IPS DF 19.7 (cell line): ENCODE measurements around the gene TTYH1.
A peak's percentile ranks its signal among the peaks of the same experiment; 100 is the strongest.
"Not testable (repeated sequence)": the region's sequence is repeated elsewhere in the genome, so short reads cannot be mapped to it uniquely, and the experiment has no call there.

ENCODE experiments used
- DNase-seq: peaks from one replicate; pipeline ENCODE4 v3.0.0-alpha.2; 2013; ENCODE audit warnings: low read depth, low spot score

The TTYH1 gene

GRCh38 chr19:54459282-54460229, 44.3 kb downstream of the TTYH1 start:
- no peak for DNase-seq

GRCh38 chr19:54460230-54461005, 45.2 kb downstream of the TTYH1 start:
- no peak for DNase-seq

GRCh38 chr19:54461210-54461609, 45.9 kb downstream of the TTYH1 start:
- DNase-seq, result no peak

- no peak for DNase-seq
Measured at GRCh38 chr19:54461613-54462012, 46.3 kb downstream of the TTYH1 start.

GRCh38 chr19:54462047-54462654, 46.9 kb downstream of the TTYH1 start:
- DNase-seq, result no peak

- DNase-seq, result no peak
Measured at GRCh38 chr19:54462655-54463530, 47.6 kb downstream of the TTYH1 start.

- DNase-seq, result peak; percentile 92
Measured at GRCh38 chr19:54463531-54464043, 48.3 kb downstream of the TTYH1 start, which contains the start of gene LENG9. Gene LENG9, minus strand, starts transcription at chr19:54463778. Its CDS starts 252 bp downstream, at chr19:54463526.

DNA sequence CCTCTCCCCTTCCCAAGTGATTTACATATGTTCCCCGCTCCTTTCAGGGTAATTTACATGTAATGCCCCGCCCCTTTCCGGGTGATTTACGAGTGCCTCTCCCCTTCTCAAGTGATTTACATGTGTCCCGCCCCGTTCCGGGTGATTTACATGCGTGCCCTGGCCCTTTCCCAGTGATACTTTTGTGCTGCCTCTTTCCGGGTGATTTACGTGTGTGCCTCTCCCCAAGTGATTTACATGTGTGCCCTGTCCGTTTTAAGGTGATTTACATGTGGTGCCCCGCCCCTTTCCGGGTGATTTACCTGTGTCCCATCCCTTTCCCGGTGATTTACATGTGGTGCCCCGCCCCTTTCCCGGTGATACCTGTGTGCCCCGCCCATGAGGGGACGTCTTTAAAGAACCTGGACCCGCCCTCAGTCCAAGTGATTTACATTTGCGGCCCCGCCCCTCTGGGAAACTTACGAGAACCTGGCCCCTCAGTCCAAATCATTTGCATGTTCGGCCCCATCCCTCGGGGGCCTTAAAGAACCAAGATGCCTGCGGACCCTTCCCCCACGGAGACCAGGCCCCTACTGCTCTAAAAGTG, 48.9 kb downstream of the TTYH1 start:
- peak; percentile 96 for DNase-seq

DNA sequence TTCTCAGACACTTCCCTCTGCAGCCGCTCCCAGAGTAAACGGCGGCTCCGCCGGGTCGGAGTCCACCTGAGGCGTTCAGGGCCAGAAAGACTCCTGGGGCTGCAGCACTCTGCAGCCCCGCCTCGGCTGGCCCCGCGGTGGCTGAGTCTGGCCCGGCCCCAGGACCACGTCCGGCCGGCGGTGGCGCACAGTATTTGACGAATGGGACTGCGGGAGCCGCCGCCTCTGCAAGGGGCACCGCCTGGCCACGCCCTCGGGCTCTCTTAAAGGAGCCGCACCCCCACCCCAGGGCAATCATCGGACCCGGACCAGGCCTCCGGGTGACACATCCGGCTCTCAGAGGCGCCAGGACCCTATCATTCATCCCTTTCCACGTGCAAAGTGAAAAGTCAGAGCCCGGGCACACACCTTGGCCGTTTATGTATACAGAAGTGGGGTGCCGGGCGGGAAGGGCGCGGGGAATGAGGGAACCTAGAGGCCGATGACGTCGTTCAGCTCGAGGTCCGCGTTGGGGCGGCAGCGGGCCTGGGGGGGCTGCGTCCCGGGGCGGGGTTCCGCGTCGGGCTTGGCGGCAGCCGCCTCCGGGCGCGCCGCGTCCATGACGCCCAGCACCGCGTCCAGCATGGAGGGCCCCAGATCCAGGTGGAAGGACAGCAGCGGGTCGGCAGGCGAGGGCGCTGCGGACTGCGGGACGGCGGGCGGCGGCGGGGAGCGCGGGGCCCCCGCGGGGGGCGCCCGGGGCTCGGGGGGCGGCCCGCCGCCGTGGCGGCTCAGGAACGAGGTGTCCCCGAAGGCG, 49.6 kb downstream of the TTYH1 start:
- DNase-seq, result peak; percentile 59

DNA sequence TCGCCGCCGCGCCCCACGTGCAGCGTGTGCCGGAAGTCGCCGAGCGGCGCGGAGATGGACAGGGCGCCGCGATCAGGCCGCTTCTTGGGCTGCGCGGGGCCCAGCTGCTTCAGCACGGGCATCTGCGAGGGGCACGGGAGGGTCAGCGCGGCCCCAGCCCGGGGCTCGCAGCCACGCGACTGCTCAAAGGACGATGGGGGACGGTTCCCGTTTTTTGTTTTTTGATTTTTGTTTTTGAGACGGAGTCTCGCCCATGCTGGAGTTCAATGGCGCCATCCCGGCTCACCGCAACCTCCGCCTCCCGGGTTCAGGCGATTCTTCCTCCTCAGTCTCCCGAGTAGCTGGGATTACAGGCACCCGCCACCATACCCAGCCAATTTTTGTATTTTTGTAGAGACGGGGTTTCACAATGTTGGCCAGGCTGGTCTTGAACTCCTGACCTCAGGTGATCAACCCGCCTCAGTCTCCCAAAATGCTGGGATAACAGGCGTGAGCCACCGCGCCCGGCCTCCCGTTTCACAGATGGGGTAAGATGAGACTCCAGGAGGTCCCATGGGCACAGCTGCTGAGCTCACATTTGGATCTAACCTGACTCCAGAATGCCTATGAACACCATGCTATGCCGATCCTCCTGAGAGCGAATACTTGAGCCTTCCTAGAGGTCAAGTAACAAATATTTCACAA, 50.3 kb downstream of the TTYH1 start:
- DNase-seq, result no peak

GRCh38 chr19:54466110-54466480, 50.8 kb downstream of the TTYH1 start:
- DNase-seq, result not testable (repeated sequence)

GRCh38 chr19:54469496-54469934, 54.3 kb downstream of the TTYH1 start:
- no peak for DNase-seq

- no peak for DNase-seq
Measured at GRCh38 chr19:54470276-54470887, 55.1 kb downstream of the TTYH1 start.

GRCh38 chr19:54470991-54471782, 55.9 kb downstream of the TTYH1 start:
- no peak for DNase-seq

DNA sequence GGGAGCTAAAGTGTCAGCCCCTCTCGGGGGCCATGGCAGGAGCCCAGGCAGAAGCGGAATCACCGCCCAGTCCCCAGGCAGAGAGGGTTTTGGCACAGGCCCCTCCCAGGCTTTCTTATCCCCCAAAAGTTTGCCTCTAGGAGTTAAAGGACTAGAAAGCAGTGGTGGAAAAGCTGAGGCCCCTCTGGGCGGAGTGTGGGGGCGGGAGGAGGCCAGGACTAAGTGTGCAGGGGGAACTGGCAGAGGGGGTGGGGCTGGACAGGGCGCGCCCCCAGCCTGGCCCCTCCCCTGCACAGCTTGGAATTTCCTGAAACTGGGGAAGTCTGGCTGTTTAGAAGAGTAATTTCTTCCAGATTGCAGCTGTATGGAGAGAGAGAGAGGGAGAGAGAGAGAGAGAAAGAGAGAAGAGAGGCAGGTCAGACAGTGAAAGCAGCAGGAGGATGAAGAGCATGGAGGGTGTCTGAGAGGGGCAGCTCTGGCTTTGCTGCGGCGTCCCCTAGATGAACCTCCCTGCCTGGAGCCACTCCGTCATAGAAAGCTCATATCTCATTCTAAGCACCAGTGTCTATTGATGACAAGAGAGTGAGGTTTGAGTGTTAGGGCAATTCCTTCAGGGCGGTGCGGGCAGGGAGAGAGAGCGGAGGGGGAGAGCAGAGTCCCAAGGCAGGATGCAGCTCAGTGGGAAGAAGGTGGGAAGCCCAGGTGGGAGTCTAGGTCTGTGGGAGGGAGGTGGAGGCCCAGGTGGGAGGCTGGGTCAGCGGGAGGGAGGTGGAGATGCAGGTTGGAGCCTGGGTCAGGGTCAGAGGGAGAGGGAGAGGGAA, 58.0 kb downstream of the TTYH1 start, which contains the start of gene CDC42EP5:
CDC42EP5 (minus strand) TSS at position 226 of the 821 bp plus-strand sequence. CDS start 7,749 bp downstream, outside the sequence.
- no peak for DNase-seq

DNA sequence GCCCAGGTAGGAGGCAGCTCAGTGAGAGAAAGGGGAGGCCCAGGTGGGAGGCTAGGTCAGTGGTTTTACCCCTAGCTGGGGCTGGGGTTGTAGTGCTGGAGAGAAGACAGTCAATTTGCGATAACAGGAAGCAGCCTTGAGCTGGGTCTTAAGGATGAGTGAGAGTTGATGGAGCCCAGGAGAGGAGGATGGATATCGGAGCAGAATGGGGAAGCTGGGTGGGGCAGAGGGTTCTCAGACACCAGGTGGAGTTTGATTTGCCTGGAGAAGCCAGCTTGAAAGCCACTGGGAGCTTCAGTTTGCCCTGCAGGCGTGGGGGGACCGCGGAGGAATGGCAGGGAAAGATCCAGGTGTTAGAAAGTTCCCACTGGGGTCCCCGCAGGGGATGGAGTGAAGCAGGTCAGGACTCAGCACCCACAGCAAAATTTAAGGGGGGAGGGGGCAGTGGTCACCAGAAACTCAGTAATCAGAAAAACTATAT, 58.7 kb downstream of the TTYH1 start:
- no peak for DNase-seq

DNA sequence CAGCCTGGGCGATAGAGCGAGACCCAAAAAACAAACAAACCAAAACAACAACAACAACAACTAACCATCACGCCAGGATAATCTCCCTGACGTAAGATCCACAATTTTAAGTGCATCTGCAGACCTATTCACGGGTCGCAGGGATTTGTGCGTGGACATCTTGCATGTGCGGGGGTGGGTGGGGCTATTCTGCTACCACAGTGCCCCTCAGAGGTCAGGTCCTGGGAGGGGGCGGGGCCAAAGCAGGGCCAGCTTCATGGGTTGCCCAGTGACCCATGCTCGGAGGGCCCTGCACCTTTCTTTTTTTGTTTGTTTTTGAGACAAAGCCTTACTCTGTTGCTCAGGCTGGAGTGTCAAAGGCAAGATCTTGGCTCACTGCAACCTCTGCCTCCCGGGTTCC, 60.4 kb downstream of the TTYH1 start:
- no peak for DNase-seq
